Naive B cell (primary cell): ENCODE measurements around the gene SH2D7. TPM values are rescaled to one million over a fixed set of nuclear protein-coding genes. Genes with fewer than 3 reads are reported as not detected.
"Not testable (repeated sequence)": the region's sequence is repeated elsewhere in the genome, so short reads cannot be mapped to it uniquely, and the experiment has no call there.

Experiments used
- ATAC-seq, 2 donors: fragments of 150-1000 bp; cut with Tn5 transposase; 2 replicates each; pipeline ENCODE4 v1.10.0; 2021; ENCODE audit warnings: low read depth in 2 of 2, mild to moderate bottlenecking in 2 of 2, moderate library complexity in 2 of 2
- DNase-seq: peaks from one replicate; pipeline ENCODE4 v3.0.0; 2022
- H3K27ac Mint-ChIP-seq, 6 donors: one replicate each; pipeline ENCODE4 v1.8.0; 2020 to 2022; ENCODE audit warnings: mild to moderate bottlenecking in 6 of 6, mixed read lengths in 6 of 6, moderate library complexity in 5 of 6, inconsistent platforms in 2 of 6
- H3K27me3 Mint-ChIP-seq, 3 donors: one replicate each; pipeline ENCODE4 v1.8.0; 2021 to 2022; ENCODE audit warnings: mixed read lengths in 3 of 3, mild to moderate bottlenecking in 1 of 3
- H3K36me3 Mint-ChIP-seq, 2 donors: one replicate each; pipeline ENCODE4 v1.8.0; 2020 to 2022; ENCODE audit warnings: mixed read lengths in 2 of 2, inconsistent platforms in 1 of 2, mild to moderate bottlenecking in 1 of 2
- H3K4me1 Mint-ChIP-seq, 3 donors: one replicate each; pipeline ENCODE4 v1.8.0; 2020 to 2022; ENCODE audit warnings: mixed read lengths in 3 of 3, inconsistent platforms in 1 of 3, mild to moderate bottlenecking in 1 of 3, moderate library complexity in 1 of 3
- H3K4me3 Mint-ChIP-seq, 8 donors: one replicate each; pipeline ENCODE4 v1.8.0; 2020 to 2022; ENCODE audit warnings: mild to moderate bottlenecking in 8 of 8, mixed read lengths in 8 of 8, moderate library complexity in 8 of 8, inconsistent platforms in 2 of 8
- H3K9me3 Mint-ChIP-seq, 7 donors: one replicate each; pipeline ENCODE4 v1.8.0; 2020 to 2022; ENCODE audit warnings: mixed read lengths in 7 of 7, mild to moderate bottlenecking in 5 of 7, inconsistent platforms in 2 of 7, moderate library complexity in 1 of 7
- polyA plus RNA-seq, 6 donors: library from polyadenylated mRNA; unstranded; fragments of 300-500 nt; fragmentation: Illumina TruSeq; gene quantifications; one replicate each; pipeline ENCODE4 v1.2.3, GENCODE V29; 2021; ENCODE audit warnings: low read depth in 6 of 6

SH2D7 gene
- polyA plus RNA-seq, 6 donors from 2014 or later = not detected

- DNase-seq = peak; percentile 97
- H3K27ac Mint-ChIP-seq = peak within 1 kb of the TSS; percentile 91 to 97 (median 94)
These were observed 56.9 kb downstream of the SH2D7 start, which contains the start of gene IDH3A for GRCh38 chr15:78149068-78149804. Gene IDH3A, plus strand, starts transcription at chr15:78149362. Its CDS starts 42 bp downstream, at chr15:78149404.

GRCh38 chr15:78149805-78150751 lies 57.7 kb downstream of the SH2D7 start:
- H3K27me3 Mint-ChIP-seq = no peaks in the 10 kb centered on the region
- H3K4me3 Mint-ChIP-seq = peak overlapping the region; percentile 85 to 96 (median 94)
- peak overlapping the region; percentile 88 to 97 (median 92) for H3K27ac Mint-ChIP-seq
- H3K9me3 Mint-ChIP-seq = no peaks in the 10 kb centered on the region
- peaks cover 34 to 46% (median 36%) of the 10 kb centered on the region in 3 donors for H3K4me1 Mint-ChIP-seq
- ATAC-seq = peak in 1 of 2 donors; percentile 1
- no peaks in the 10 kb centered on the region for H3K36me3 Mint-ChIP-seq
- no peak for DNase-seq

More at GRCh38 chr15:78149068-78149804, 56.9 kb downstream of the SH2D7 start, which contains the start of gene IDH3A:
- H3K36me3 Mint-ChIP-seq = no peaks in the 10 kb centered on the region
- ATAC-seq = peak; percentile 89 to 92
- H3K9me3 Mint-ChIP-seq = no peaks in the 10 kb centered on the region
- peaks cover 34 to 46% (median 36%) of the 10 kb centered on the region in 3 donors for H3K4me1 Mint-ChIP-seq
- peak within 1 kb of the TSS; percentile 85 to 97 (median 96) for H3K4me3 Mint-ChIP-seq
- no peaks in the 10 kb centered on the region for H3K27me3 Mint-ChIP-seq

GRCh38 chr15:78151075-78151474 lies 58.7 kb downstream of the SH2D7 start:
- DNase-seq, H3K27me3 Mint-ChIP-seq, H3K9me3 Mint-ChIP-seq, ATAC-seq, H3K36me3 Mint-ChIP-seq: not testable (repeated sequence)
- peak overlapping the region in 2 of 6 donors; percentile 38 to 91 for H3K27ac Mint-ChIP-seq
- H3K4me1 Mint-ChIP-seq = peaks cover 34 to 46% (median 36%) of the 10 kb centered on the region in 3 donors
- H3K4me3 Mint-ChIP-seq = peak overlapping the region in 7 of 8 donors; percentile 19 to 96 (median 87)

Other genes starting within 250 kb of the SH2D7 start
- gene TBC1D2B, start 14.8 kb upstream of the SH2D7 start, polyA plus RNA-seq = 1 to 10 TPM; 1.7 to 5.5 (median 2.9) TPM
- gene CIB2, start 38.9 kb downstream of the SH2D7 start, polyA plus RNA-seq = 1 to 10 TPM in 2 of 6 donors, under 1 TPM in 3, not detected in 1; 0.57 to 2.6 (median 0.82) TPM
- 100 to 1,000 TPM in 1 of 6 donors, 10 to 100 TPM in 5; 69.1 to 116 (median 76.7) TPM for gene IDH3A, start 56.8 kb downstream of the SH2D7 start, polyA plus RNA-seq
- under 1 TPM in 3 of 6 donors, not detected in 3; 0.06 to 0.17 (median 0.15) TPM for gene ACSBG1, start 142.0 kb downstream of the SH2D7 start, polyA plus RNA-seq
- 1 to 10 TPM; 3.1 to 5.3 (median 4.3) TPM for gene DNAJA4, start 172.0 kb downstream of the SH2D7 start, polyA plus RNA-seq
- gene SKIC8, start 207.0 kb downstream of the SH2D7 start, polyA plus RNA-seq = 100 to 1,000 TPM in 1 of 6 donors, 10 to 100 TPM in 5; 60.8 to 107 (median 72.6) TPM
- not detected for gene CRABP1, start 247.8 kb downstream of the SH2D7 start, polyA plus RNA-seq